Measurements from ENCODE around the gene IQSEC3. TPM values are rescaled to one million over a fixed set of nuclear protein-coding genes. Genes with fewer than 3 reads are reported as not detected.
"Not testable (repeated sequence)": the region's sequence is repeated elsewhere in the genome, so short reads cannot be mapped to it uniquely, and the experiment has no call there.

Gene IQSEC3
- total RNA-seq, 2 donors from 2014 or later = 1.4 to 4.0 TPM

GRCh38 chr12:76102-76501, 9.5 kb downstream of the IQSEC3 start:
- DNase-seq; intact Hi-C loops (cut with DNase I); ATAC-seq: not testable (repeated sequence)

- DNase-seq; intact Hi-C loops (cut with DNase I); ATAC-seq: not testable (repeated sequence)
Measured at GRCh38 chr12:76551-76950, 10.0 kb downstream of the IQSEC3 start.

GRCh38 chr12:77101-77719, 10.6 kb downstream of the IQSEC3 start:
- DNase-seq; intact Hi-C loops (cut with DNase I); ATAC-seq: not testable (repeated sequence)

- intact Hi-C loops (cut with DNase I); DNase-seq: not testable (repeated sequence)
- peak; percentile 61 to 75 for ATAC-seq
Measured at GRCh38 chr12:77769-78383, 11.3 kb downstream of the IQSEC3 start.

- ATAC-seq = no peak
- intact Hi-C loops (cut with DNase I) = no loop called here
- no peak for DNase-seq
Measured at GRCh38 chr12:78981-79380, 12.4 kb downstream of the IQSEC3 start.

- DNase-seq (no peak), ATAC-seq (no peak)
- intact Hi-C loops (cut with DNase I) = no loop called here
Measured at GRCh38 chr12:80681-81190, 14.2 kb downstream of the IQSEC3 start.

- DNase-seq = no peak
- intact Hi-C loops (cut with DNase I) = no loop called here
- no peak for ATAC-seq
Measured at GRCh38 chr12:82740-83139, 16.2 kb downstream of the IQSEC3 start.

- no peak for DNase-seq
- no peak for ATAC-seq
- intact Hi-C loops (cut with DNase I) = no loop called here
Measured at GRCh38 chr12:84056-84455, 17.5 kb downstream of the IQSEC3 start.

GRCh38 chr12:85191-85666, 18.7 kb downstream of the IQSEC3 start:
- DNase-seq (no peak), ATAC-seq (peak in 1 of 2 donors; percentile 27)
- intact Hi-C loops (cut with DNase I) = no loop called here

- ATAC-seq (peak; percentile 41 to 61), DNase-seq (no peak)
- intact Hi-C loops (cut with DNase I) = no loop called here
Measured at GRCh38 chr12:87315-87714, 20.7 kb downstream of the IQSEC3 start.

- no peak for DNase-seq
- no peak for ATAC-seq
Measured at GRCh38 chr12:87856-88255, 21.3 kb downstream of the IQSEC3 start.

GRCh38 chr12:89653-90052, 23.1 kb downstream of the IQSEC3 start:
- DNase-seq (no peak), ATAC-seq (no peak)
- intact Hi-C loops (cut with DNase I) = no loop called here

More at GRCh38 chr12:87856-88255, 21.3 kb downstream of the IQSEC3 start:
- intact Hi-C loops (cut with DNase I) = no loop called here

GRCh38 chr12:91213-91612, 24.6 kb downstream of the IQSEC3 start:
- no peak for DNase-seq
- ATAC-seq = no peak
- intact Hi-C loops (cut with DNase I) = no loop called here

GRCh38 chr12:93266-94005, 26.9 kb downstream of the IQSEC3 start:
- no peak for ATAC-seq
- intact Hi-C loops (cut with DNase I) = no loop called here
- no peak for DNase-seq

- no peak for ATAC-seq
- intact Hi-C loops (cut with DNase I) = no loop called here
- no peak for DNase-seq
Measured at GRCh38 chr12:96543-96942, 30.0 kb downstream of the IQSEC3 start.

GRCh38 chr12:98924-99352, 32.4 kb downstream of the IQSEC3 start:
- intact Hi-C loops (cut with DNase I) = no loop called here
- ATAC-seq (no peak), DNase-seq (no peak)

- intact Hi-C loops (cut with DNase I) = no loop called here
- DNase-seq (no peak), ATAC-seq (peak in 1 of 2 donors; percentile 22)
Measured at GRCh38 chr12:99605-100004, 33.0 kb downstream of the IQSEC3 start.

- intact Hi-C loops (cut with DNase I) = no loop called here
- DNase-seq (no peak), ATAC-seq (no peak)
Measured at GRCh38 chr12:101969-102878, 35.7 kb downstream of the IQSEC3 start.

GRCh38 chr12:102879-103168, 36.3 kb downstream of the IQSEC3 start:
- no peak for ATAC-seq
- DNase-seq = no peak
- intact Hi-C loops (cut with DNase I) = no loop called here

Data from left cardiac atrium (tissue), 4 donors.